NOMO-1 treated with DMSO at 0.1 percent for 48 hours (cell line): ENCODE measurements around the gene MAOA.
A peak's percentile ranks its signal among the peaks of the same experiment; 100 is the strongest.

Source experiments
- DNase-seq: peaks from one replicate; lab custom pipeline; 2025; ENCODE audit not compliant: unreplicated experiment; lab: John Stamatoyannopoulos, UW

Gene MAOA

GRCh38 chrX:43750248-43750676 lies 94.2 kb downstream of the MAOA start:
- DNase-seq = peak; percentile 85

GRCh38 chrX:43753637-43754036 lies 97.5 kb downstream of the MAOA start:
- no peak for DNase-seq

- DNase-seq = no peak
Observed at GRCh38 chrX:43756076-43756475, 100.0 kb downstream of the MAOA start.

- DNase-seq = no peak
Observed at GRCh38 chrX:43758044-43758443, 101.9 kb downstream of the MAOA start.

GRCh38 chrX:43785930-43786591 lies 130.0 kb downstream of the MAOA start:
- DNase-seq = no peak
